ENCODE data around the gene NUDT1. TPM values are rescaled to one million over a fixed set of nuclear protein-coding genes. Genes with fewer than 3 reads are reported as not detected.

The NUDT1 gene
- total RNA-seq, 1 experiment from 2014 or later = 100 TPM

DNA sequence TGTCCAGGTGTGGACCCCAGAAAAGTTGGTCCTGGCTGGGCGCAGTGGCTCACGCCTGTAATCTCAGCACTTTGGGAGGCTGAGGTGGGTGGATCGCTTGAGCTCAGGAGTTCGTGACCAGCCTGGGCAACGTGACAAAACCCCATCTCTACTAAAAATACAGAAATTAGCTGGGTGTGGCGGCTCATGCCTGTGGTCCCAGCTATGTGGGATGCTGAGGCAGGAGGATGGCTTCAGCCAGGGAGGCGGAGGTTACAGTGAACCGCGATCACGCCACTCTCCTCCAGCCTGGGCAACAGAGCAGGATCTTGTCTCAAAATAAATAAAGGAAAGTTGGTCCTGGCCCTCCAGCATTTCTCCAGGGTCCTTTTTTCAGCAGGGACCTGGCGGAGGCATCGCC is 1.4 kb downstream of the NUDT1 start (continued):
- TF ChIP-seq, protein P1, sequence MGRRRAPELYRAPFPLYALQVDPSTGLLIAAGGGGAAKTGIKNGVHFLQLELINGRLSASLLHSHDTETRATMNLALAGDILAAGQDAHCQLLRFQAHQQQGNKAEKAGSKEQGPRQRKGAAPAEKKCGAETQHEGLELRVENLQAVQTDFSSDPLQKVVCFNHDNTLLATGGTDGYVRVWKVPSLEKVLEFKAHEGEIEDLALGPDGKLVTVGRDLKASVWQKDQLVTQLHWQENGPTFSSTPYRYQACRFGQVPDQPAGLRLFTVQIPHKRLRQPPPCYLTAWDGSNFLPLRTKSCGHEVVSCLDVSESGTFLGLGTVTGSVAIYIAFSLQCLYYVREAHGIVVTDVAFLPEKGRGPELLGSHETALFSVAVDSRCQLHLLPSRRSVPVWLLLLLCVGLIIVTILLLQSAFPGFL (CRISPR knock-in tag; IDR thresholded peaks at IDR 0.05; ENCODE audit: borderline replicate concordance) = no peak
- TF ChIP-seq, protein P2, sequence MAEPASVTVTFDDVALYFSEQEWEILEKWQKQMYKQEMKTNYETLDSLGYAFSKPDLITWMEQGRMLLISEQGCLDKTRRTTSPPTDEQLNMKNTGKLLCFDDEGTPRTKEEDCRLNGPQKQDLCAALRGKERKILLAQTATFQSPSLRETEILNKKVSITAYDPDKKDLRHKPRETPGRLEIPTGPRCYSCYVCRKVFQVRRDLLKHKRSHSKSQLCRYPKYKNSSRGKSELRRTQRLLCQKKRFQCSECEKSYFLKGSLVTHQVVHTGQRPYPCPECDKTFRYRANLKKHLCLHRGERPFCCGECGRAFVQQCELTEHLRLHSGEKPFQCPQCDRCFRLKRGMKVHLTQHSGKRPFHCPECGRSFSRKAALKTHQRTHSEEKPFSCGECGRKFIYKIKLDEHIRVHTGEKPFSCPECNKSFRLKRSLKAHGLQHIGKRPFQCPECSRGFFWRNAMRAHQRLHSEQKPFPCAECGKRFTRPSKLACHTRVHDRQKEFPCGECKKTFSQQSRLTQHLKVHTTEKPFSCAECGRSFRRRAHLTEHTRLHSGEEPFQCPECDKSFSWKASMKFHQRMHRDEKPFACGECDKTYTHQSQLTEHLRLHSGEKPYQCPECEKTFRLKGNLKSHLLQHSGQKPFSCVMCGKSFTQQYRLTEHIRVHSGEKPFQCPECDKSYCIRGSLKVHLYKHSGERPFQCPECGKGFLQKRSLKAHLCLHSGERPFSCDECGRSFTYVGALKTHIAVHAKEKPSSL (CRISPR knock-in tag; conservative IDR thresholded peaks at IDR 0.05) = no peak
- no peak for TF ChIP-seq ZNF416 (CRISPR knock-in tag; IDR thresholded peaks at IDR 0.05)
- no peak for TF ChIP-seq TCF7 (CRISPR knock-in tag; IDR thresholded peaks at IDR 0.05; ENCODE audit: low read depth)
- no peak for TF ChIP-seq FOXK1 (CRISPR knock-in tag; IDR thresholded peaks at IDR 0.05)

DNA sequence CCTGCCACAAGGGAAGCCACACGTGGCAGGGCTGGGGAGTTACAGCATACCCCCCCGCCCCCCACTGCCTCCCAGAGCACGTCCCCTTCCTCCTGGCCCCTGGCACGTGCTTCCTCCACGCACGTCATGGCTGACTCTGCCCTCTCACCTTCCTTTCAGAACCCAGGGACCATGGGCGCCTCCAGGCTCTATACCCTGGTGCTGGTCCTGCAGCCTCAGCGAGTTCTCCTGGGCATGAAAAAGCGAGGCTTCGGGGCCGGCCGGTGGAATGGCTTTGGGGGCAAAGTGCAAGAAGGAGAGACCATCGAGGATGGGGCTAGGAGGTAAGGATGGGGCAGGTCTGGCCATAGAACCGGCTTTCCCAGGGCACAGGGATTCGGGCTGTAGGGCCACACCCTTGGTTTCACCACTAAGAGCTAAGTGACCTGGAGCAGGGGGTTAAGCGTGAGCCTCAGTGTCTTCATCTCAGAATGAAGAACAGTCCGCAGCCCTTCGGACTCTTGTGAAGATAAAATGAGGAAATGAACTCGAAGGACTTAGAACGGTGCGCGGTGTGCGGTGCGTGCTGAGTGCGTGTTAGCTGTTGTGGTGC is 2.5 kb downstream of the NUDT1 start:
- ChIA-PET CTCF (interaction anchor here (0.9 to 2.2 kb wide), 2 partner anchors 30 to 103 kb away, joined by 3 to 8 read pairs; no protein-coding TSS in a partner anchor), POLR2A (no interaction called here)
- H3K4me1 Mint-ChIP-seq = peaks cover 13% of the 10 kb centered on the region
- DNase-seq (ENCODE audit: low spot score) (no peak), ATAC-seq (no peak)
- TF ChIP-seq, protein P3, sequence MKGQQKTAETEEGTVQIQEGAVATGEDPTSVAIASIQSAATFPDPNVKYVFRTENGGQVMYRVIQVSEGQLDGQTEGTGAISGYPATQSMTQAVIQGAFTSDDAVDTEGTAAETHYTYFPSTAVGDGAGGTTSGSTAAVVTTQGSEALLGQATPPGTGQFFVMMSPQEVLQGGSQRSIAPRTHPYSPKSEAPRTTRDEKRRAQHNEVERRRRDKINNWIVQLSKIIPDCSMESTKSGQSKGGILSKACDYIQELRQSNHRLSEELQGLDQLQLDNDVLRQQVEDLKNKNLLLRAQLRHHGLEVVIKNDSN (CRISPR knock-in tag; IDR thresholded peaks at IDR 0.05) = no peak
- no peak for TF ChIP-seq TEAD4 (CRISPR knock-in tag; IDR thresholded peaks at IDR 0.05)
- TF ChIP-seq, protein P1 (CRISPR knock-in tag; IDR thresholded peaks at IDR 0.05; ENCODE audit: borderline replicate concordance) = no peak
- no peak for TF ChIP-seq CREM (CRISPR knock-in tag; IDR thresholded peaks at IDR 0.05)
- TF ChIP-seq ZNF121 (CRISPR knock-in tag; IDR thresholded peaks at IDR 0.05) = no peak
- TF ChIP-seq ZNF232 (CRISPR knock-in tag; IDR thresholded peaks at IDR 0.05) = no peak
- TF ChIP-seq, protein P4, sequence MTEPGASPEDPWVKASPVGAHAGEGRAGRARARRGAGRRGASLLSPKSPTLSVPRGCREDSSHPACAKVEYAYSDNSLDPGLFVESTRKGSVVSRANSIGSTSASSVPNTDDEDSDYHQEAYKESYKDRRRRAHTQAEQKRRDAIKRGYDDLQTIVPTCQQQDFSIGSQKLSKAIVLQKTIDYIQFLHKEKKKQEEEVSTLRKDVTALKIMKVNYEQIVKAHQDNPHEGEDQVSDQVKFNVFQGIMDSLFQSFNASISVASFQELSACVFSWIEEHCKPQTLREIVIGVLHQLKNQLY (CRISPR knock-in tag; IDR thresholded peaks at IDR 0.05) = no peak
- TF ChIP-seq ELF4 (CRISPR knock-in tag; IDR thresholded peaks at IDR 0.05; ENCODE audit: low read depth) = no peak
- no peak for TF ChIP-seq SMAD3 (CRISPR knock-in tag; IDR thresholded peaks at IDR 0.05; ENCODE audit: borderline replicate concordance)
- TF ChIP-seq, protein P5, sequence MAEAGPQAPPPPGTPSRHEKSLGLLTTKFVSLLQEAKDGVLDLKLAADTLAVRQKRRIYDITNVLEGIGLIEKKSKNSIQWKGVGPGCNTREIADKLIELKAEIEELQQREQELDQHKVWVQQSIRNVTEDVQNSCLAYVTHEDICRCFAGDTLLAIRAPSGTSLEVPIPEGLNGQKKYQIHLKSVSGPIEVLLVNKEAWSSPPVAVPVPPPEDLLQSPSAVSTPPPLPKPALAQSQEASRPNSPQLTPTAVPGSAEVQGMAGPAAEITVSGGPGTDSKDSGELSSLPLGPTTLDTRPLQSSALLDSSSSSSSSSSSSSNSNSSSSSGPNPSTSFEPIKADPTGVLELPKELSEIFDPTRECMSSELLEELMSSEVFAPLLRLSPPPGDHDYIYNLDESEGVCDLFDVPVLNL (CRISPR knock-in tag; IDR thresholded peaks at IDR 0.05; ENCODE audit: borderline replicate concordance, low read depth) = no peak
- no peak overlapping the region for H3K27ac Mint-ChIP-seq
- no peaks in the 10 kb centered on the region for H3K27me3 Mint-ChIP-seq (ENCODE audit: low read depth)
- H3K36me3 Mint-ChIP-seq = peaks cover 9% of the 10 kb centered on the region; the same call in 1 of the 2 replicates
- H3K9me3 Mint-ChIP-seq = no peaks in the 10 kb centered on the region
- H3K4me3 Mint-ChIP-seq = no peak overlapping the region
